HFFc6 (cell line): Measurements from ENCODE around the gene TTC38. TPM values are rescaled to one million over a fixed set of nuclear protein-coding genes. Genes with fewer than 3 reads are reported as not detected.

Source experiments
- DNase-seq: peaks from one replicate; pipeline ENCODE4 v3.0.0-alpha.2; 2018
- H3K27ac Mint-ChIP-seq: 2 replicates; pipeline ENCODE4 v1.8.0; 2020; ENCODE audit warnings: mild to moderate bottlenecking, mixed read lengths
- H3K27me3 Mint-ChIP-seq: 2 replicates; pipeline ENCODE4 v1.8.0; 2021; ENCODE audit warnings: mild to moderate bottlenecking, moderate library complexity, mixed read lengths; ENCODE audit not compliant: insufficient read depth
- H3K36me3 Mint-ChIP-seq: 2 replicates; pipeline ENCODE4 v1.8.0; 2021; ENCODE audit warnings: low read depth, mixed read lengths
- H3K4me1 Mint-ChIP-seq: 2 replicates; pipeline ENCODE4 v1.8.0; 2020; ENCODE audit warnings: low read depth, mixed read lengths
- H3K4me3 Mint-ChIP-seq: 2 replicates; pipeline ENCODE4 v1.8.0; 2020; ENCODE audit warnings: mild to moderate bottlenecking, moderate library complexity, mixed read lengths
- H3K9me3 Mint-ChIP-seq: 2 replicates; pipeline ENCODE4 v1.8.0; 2020; ENCODE audit warnings: mild to moderate bottlenecking, mixed read lengths
- total RNA-seq, 6 experiments: library from RNA; stranded (reverse); fragmentation: NEBNext Ultra II Directional; extraction: Animal tissue kit (Norgen Biotek cat#: 25700); gene quantifications; 2 replicates in 1 of 6; 3 replicates in 5 of 6; pipeline ENCODE4 v1.2.3, GENCODE V29; 2021
- TF ChIP-seq, protein P1 (sequence below): fragments of 200-600 bp; sonication (generic); IDR thresholded peaks from 2 replicates; pipeline ENCODE4 v1.5.0; 2021; ENCODE audit warnings: antibody characterized with exemption, mild to moderate bottlenecking

Gene TTC38
- total RNA-seq, 6 experiments from 2014 or later = 31.2 to 38.6 (median 36.6) TPM

DNA sequence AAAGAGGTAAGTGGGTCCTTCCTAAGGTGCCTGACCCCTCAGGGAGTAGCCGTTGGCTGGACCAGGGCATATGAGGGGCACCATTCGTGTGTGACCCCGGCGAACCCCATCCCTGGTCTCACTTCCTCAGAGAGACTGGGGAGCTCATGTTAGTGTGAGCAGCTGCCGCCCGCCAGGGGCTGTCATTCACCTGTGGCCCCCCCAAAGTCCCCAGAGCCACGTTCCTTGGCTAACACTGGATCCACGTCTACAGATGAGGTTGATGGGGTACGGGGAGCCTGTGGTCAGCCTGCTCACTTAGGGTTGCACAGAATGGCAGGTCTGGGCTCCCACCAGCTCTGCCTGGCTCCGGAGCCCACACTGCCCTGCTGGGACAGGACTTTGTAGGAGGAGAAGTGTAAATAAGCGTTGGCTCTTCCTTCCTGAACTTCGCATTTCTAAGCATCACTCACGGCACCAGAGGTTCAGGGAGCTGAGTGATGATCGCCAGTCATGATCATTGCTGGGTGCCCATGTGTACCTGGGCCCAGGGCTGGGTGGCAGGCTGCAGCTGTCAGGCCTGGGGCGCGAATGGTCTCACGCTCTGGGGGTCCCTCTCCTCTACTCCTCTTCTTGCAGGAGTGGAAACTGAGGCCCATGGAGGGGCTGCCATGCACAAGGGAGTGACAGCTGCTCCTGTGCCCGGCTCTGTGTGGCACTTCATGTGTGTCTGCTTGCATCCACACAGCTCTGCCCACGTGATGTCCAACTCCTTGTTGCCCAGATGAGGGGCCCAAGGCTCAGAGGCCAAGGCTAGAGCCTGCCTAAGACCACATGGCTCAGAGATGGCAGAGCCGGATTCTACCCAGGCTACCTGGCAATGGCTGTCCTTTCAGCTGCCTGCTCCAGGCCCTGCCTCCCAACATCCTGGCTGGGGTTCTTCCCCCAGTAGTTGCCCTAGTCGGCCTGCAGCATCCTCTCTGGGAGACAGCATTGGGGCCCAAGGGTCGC lies 11.1 kb downstream of the TTC38 start:
- no peak for DNase-seq
- TF ChIP-seq, protein P1, sequence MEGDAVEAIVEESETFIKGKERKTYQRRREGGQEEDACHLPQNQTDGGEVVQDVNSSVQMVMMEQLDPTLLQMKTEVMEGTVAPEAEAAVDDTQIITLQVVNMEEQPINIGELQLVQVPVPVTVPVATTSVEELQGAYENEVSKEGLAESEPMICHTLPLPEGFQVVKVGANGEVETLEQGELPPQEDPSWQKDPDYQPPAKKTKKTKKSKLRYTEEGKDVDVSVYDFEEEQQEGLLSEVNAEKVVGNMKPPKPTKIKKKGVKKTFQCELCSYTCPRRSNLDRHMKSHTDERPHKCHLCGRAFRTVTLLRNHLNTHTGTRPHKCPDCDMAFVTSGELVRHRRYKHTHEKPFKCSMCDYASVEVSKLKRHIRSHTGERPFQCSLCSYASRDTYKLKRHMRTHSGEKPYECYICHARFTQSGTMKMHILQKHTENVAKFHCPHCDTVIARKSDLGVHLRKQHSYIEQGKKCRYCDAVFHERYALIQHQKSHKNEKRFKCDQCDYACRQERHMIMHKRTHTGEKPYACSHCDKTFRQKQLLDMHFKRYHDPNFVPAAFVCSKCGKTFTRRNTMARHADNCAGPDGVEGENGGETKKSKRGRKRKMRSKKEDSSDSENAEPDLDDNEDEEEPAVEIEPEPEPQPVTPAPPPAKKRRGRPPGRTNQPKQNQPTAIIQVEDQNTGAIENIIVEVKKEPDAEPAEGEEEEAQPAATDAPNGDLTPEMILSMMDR = no peak
- no peaks in the 10 kb centered on the region for H3K4me1 Mint-ChIP-seq
- peaks cover 2% of the 10 kb centered on the region for H3K27me3 Mint-ChIP-seq
- peaks cover 33% of the 10 kb centered on the region for H3K36me3 Mint-ChIP-seq
- no peaks in the 10 kb centered on the region for H3K9me3 Mint-ChIP-seq
- H3K4me3 Mint-ChIP-seq = no peak overlapping the region
- no peak overlapping the region for H3K27ac Mint-ChIP-seq

DNA sequence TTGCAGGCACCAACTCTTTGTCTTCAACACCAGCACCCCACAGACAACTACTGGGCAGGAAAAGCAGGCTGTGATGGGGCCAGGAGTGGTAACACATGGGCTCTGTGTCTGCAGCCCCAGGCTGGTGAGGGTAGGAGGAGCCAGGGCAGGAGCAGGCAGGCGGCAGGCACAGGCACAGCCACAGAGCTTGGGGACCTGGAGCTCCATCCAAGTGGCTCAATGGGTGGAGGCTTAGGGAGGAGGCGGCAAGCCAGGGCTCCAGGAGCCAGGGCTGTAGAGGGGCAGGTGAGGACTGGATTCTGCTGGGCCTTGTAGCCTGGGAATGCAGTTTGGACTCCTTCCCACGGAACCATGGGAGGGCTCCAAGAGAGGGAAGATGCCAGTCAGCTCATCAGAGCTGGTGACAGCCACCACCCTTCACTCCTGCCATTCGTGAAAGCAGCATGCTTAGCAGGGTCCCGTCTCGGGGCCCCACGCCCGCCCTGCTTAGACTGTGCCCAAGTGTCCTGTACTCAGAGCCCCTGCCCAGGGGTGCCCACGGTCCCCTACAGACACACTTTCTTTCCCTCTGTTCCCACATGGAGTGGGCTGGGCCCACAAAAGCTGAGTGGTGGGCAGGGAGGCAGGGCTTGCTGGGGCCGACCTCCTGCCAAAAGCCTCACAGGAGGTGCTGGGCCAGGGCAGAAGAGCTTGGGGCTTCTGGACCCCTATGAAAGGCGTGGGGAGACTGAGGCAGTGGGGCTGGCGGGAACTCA lies 12.4 kb downstream of the TTC38 start:
- Mint-ChIP-seq H3K4me1 (no peaks in the 10 kb centered on the region), H3K27ac (no peak overlapping the region), H3K36me3 (peaks cover 39% of the 10 kb centered on the region), H3K27me3 (peaks cover 2% of the 10 kb centered on the region), H3K9me3 (no peaks in the 10 kb centered on the region), H3K4me3 (no peak overlapping the region)
- no peak for DNase-seq
- TF ChIP-seq, protein P1 = no peak

DNA sequence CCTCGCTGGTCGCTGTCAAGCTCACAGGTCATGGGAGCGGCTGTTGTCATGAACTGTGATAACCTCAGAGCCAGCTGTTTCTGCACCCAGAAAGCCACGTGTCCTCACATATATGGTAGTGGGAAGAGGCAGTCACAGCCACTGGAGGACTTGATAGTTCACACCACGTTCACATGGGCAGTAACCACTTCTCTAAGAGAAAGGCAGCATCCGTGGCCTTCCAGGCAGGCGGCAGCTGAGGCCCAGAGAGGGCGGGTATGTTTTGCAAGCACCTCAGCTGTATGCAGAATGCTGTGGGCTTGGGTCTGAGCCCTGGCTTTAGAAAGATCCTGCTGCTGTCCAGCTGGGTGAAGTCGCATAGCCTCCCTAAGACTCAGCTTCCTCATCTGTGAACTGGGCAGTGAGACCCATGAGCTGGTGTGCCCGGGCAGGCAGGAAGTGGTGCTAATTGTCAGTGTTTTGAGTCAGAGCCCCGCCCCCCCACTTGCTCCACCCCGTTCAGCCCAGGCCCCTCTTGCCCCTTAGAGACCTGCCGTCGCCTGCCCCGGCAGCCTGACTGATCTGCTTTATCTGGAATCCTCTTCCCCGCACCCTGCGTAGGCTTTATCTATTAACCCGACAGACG lies 13.3 kb downstream of the TTC38 start:
- TF ChIP-seq, protein P1 = no peak
- no peaks in the 10 kb centered on the region for H3K4me1 Mint-ChIP-seq
- H3K36me3 Mint-ChIP-seq = peaks cover 39% of the 10 kb centered on the region
- H3K9me3 Mint-ChIP-seq = no peaks in the 10 kb centered on the region
- H3K27ac Mint-ChIP-seq = no peak overlapping the region
- DNase-seq = no peak
- H3K27me3 Mint-ChIP-seq = peaks cover 2% of the 10 kb centered on the region
- no peak overlapping the region for H3K4me3 Mint-ChIP-seq

DNA sequence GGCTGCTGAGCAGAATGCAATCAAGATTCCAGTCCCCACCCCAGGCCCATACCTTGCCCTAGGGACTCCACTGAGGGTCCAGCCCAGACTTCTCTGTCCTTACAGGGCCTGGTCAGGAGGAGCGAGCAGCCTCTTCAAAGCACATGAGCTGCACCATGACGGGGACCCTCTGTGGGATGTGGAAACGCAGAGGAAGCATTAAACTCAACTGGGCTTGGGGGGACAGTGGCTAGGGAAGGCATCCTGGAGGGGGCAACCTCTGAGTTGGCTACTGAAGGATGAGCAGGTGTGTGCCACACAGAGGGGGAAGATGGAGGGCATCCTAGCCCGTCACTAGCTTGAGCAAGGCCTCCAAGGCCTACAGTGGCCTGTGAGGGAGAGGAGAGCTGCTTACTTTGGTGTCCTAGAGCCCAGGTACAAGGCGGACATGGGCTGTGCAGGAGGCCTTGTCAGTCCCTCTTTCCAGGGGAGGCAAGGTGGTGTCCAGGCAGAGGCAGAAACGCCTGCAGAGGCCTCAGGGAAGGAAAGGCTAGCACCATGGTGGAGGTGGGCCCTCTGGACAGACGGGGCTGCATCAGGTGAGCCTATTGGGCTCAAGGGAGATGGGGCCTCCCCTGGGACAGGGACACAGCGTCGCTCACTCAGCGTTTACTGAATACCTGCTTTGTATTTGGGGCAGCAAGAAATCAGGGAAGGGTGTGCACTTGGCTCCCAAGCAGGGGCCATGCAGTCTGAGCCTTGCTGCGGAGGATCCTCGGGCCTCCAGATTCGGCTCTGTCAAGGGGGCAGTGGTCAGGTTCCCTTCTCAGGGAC lies 14.3 kb downstream of the TTC38 start:
- Mint-ChIP-seq H3K27ac (no peak overlapping the region), H3K36me3 (peaks cover 37% of the 10 kb centered on the region), H3K4me3 (no peak overlapping the region), H3K9me3 (no peaks in the 10 kb centered on the region), H3K4me1 (no peaks in the 10 kb centered on the region), H3K27me3 (no peaks in the 10 kb centered on the region; the same call in none of the 2 replicates)
- TF ChIP-seq, protein P1 = no peak
- no peak for DNase-seq

DNA sequence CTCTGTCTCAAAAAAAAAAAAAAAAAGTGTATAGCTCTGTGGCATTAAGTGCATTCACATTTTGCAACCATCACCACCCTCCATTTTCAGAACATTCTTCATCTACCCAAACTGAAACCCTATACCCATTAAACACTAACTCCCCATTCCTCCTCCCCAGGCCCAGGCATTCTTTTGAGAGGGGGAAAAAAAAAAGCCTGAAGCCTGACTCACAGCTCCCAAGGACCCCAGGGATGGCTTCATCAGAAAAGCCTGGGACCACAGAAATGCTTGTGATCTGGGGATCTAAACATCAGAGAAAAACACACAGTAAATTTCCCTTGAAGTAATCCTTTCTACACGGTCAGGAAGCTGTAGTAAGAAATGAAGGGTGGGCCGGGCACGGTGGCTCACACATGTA lies 18.2 kb downstream of the TTC38 start:
- DNase-seq = no peak
- peaks cover 27% of the 10 kb centered on the region for H3K36me3 Mint-ChIP-seq
- H3K4me1 Mint-ChIP-seq = no peaks in the 10 kb centered on the region

More for the DNA sequence above, 18.2 kb downstream of the TTC38 start:
- Mint-ChIP-seq H3K9me3 (no peaks in the 10 kb centered on the region), H3K27me3 (no peaks in the 10 kb centered on the region; the same call in 1 of the 2 replicates), H3K4me3 (no peak overlapping the region), H3K27ac (no peak overlapping the region)
- TF ChIP-seq, protein P1 = no peak
